ENCODE results near the gene OLFM3.

The OLFM3 gene

GRCh38 chr1:101907264-101907663 is 89.5 kb downstream of the OLFM3 start:
- no peak for DNase-seq (ENCODE audit: low read depth in 1 of 2, low spot score in 1 of 2)
- TF ChIP-seq GABPA (IDR thresholded peaks at IDR 0.05; ENCODE audit: low read depth): no peak
- TF ChIP-seq POLR2AphosphoS5 (IDR thresholded peaks at IDR 0.05; ENCODE audit: low read depth): no peak
- no peak for TF ChIP-seq CTCF (IDR thresholded peaks at IDR 0.05; ENCODE audit: insufficient read depth, low read length)
- TF ChIP-seq, protein P1, sequence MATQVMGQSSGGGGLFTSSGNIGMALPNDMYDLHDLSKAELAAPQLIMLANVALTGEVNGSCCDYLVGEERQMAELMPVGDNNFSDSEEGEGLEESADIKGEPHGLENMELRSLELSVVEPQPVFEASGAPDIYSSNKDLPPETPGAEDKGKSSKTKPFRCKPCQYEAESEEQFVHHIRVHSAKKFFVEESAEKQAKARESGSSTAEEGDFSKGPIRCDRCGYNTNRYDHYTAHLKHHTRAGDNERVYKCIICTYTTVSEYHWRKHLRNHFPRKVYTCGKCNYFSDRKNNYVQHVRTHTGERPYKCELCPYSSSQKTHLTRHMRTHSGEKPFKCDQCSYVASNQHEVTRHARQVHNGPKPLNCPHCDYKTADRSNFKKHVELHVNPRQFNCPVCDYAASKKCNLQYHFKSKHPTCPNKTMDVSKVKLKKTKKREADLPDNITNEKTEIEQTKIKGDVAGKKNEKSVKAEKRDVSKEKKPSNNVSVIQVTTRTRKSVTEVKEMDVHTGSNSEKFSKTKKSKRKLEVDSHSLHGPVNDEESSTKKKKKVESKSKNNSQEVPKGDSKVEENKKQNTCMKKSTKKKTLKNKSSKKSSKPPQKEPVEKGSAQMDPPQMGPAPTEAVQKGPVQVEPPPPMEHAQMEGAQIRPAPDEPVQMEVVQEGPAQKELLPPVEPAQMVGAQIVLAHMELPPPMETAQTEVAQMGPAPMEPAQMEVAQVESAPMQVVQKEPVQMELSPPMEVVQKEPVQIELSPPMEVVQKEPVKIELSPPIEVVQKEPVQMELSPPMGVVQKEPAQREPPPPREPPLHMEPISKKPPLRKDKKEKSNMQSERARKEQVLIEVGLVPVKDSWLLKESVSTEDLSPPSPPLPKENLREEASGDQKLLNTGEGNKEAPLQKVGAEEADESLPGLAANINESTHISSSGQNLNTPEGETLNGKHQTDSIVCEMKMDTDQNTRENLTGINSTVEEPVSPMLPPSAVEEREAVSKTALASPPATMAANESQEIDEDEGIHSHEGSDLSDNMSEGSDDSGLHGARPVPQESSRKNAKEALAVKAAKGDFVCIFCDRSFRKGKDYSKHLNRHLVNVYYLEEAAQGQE (IDR thresholded peaks at IDR 0.05; ENCODE audit: insufficient replicate concordance, low read depth): no peak
- no peak for TF ChIP-seq SPI1 (IDR thresholded peaks at IDR 0.05; ENCODE audit: borderline replicate concordance, low read depth)
- H3K4me3 ChIP-seq (replicated peaks; ENCODE audit: insufficient read depth, low read length): no peak overlapping the region
- H3K27ac ChIP-seq (replicated peaks): no peak overlapping the region
- H3K27me3 ChIP-seq (ENCODE audit: insufficient read depth, poor library complexity, severe bottlenecking): no peaks in the 10 kb centered on the region

- Histone ChIP-seq H3K27ac (replicated peaks) (no peak overlapping the region), H3K4me3 (replicated peaks; ENCODE audit: insufficient read depth, low read length) (no peak overlapping the region), H3K27me3 (ENCODE audit: insufficient read depth, poor library complexity, severe bottlenecking) (no peaks in the 10 kb centered on the region)
- TF ChIP-seq CTCF (IDR thresholded peaks at IDR 0.05; ENCODE audit: insufficient read depth, low read length) (no peak), SPI1 (IDR thresholded peaks at IDR 0.05; ENCODE audit: borderline replicate concordance, low read depth) (no peak), POLR2AphosphoS5 (IDR thresholded peaks at IDR 0.05; ENCODE audit: low read depth) (no peak), GABPA (IDR thresholded peaks at IDR 0.05; ENCODE audit: low read depth) (no peak)
- TF ChIP-seq, protein P1 (IDR thresholded peaks at IDR 0.05; ENCODE audit: insufficient replicate concordance, low read depth): no peak
- DNase-seq (ENCODE audit: low read depth in 1 of 2, low spot score in 1 of 2): no peak
These were observed 91.4 kb downstream of the OLFM3 start for GRCh38 chr1:101905283-101905835.

DNA sequence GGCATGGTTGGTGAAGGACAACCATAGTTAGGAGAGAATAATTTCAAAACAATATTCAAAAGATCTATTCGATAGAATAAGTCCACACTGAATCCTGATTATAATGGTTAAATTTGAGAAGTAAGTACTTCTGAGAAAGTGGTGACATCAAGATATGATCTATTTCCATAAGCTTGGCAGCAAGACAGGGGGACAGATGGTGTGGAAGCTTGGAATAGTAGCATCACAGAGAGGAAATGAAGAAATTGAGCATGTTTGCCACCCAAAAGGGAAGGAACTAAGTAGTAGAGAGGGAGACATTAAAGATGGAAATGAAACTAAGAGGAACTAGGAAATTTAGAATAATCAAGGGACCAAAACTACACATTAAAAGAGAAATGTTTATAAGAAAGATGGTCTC is 94.5 kb downstream of the OLFM3 start:
- no peak overlapping the region for H3K27ac ChIP-seq (replicated peaks)
- no peaks in the 10 kb centered on the region for H3K27me3 ChIP-seq (ENCODE audit: insufficient read depth, poor library complexity, severe bottlenecking)
- no peak overlapping the region for H3K4me3 ChIP-seq (replicated peaks; ENCODE audit: insufficient read depth, low read length)
- TF ChIP-seq CTCF (IDR thresholded peaks at IDR 0.05; ENCODE audit: insufficient read depth, low read length) (no peak), POLR2AphosphoS5 (IDR thresholded peaks at IDR 0.05; ENCODE audit: low read depth) (no peak), GABPA (IDR thresholded peaks at IDR 0.05; ENCODE audit: low read depth) (no peak), SPI1 (IDR thresholded peaks at IDR 0.05; ENCODE audit: borderline replicate concordance, low read depth) (no peak)
- TF ChIP-seq, protein P1 (IDR thresholded peaks at IDR 0.05; ENCODE audit: insufficient replicate concordance, low read depth): no peak
- no peak for DNase-seq (ENCODE audit: low read depth in 1 of 2, low spot score in 1 of 2)

Measured in HL-60 (cell line).